ENCODE measurements around the gene TMEM143.
A peak's percentile ranks its signal among the peaks of the same experiment; 100 is the strongest.
"Not testable (repeated sequence)": the region's sequence is repeated elsewhere in the genome, so short reads cannot be mapped to it uniquely, and the experiment has no call there.

Gene TMEM143

DNA sequence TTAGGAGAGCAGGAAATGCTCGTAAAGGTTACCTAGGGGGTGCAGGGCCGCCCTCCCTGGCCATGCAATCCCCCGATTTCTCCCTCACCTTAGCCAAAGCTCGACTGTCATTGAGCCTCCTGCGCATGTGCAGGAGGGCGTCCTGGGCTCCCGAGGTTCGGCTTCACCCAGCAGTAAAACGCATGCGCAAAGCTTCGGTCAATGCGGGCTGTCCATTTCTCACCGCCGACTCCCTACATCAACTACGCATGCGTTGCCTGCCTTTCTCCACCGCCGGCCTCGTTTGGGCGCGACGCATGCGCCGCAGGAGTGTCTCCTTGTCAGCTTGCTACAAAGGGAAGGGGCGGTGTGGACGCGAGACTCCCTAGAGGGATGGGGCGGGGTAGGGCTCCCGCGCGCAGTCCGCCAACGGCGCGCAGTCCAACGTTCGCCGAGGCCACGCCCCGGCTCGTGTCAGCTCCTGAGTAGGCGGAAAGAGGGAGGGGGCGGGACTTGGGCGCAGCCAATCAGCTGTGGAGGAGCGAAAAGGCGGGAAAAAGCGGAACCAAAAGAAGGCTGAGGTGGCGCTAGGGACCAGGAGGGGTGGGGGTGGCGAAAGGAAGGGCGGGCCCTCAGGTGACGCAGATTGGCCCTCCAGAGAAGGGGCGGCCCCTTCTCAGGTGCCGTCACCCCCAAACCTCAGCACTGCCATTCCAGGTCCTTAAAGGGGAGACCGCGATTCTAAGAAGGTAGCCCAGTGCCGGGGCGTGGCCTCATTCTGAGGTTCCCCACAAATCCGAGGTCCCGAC is at the start of gene TMEM143, which contains the start of gene SYNGR4:
Gene TMEM143 (minus strand): TSS at position 131 of the 788 bp plus-strand sequence. CDS start 20 bp downstream, at position 111.
Gene SYNGR4 (plus strand): TSS at position 558 of the 788 bp plus-strand sequence. CDS start 1,476 bp downstream, outside the sequence.
- peak; percentile 92 to 93 for DNase-seq (ENCODE audit: low read depth in 2 of 2)

- no peak for DNase-seq (ENCODE audit: low read depth in 2 of 2)
Measured at GRCh38 chr19:48405850-48406249, 42.1 kb upstream of the TMEM143 start.

DNA sequence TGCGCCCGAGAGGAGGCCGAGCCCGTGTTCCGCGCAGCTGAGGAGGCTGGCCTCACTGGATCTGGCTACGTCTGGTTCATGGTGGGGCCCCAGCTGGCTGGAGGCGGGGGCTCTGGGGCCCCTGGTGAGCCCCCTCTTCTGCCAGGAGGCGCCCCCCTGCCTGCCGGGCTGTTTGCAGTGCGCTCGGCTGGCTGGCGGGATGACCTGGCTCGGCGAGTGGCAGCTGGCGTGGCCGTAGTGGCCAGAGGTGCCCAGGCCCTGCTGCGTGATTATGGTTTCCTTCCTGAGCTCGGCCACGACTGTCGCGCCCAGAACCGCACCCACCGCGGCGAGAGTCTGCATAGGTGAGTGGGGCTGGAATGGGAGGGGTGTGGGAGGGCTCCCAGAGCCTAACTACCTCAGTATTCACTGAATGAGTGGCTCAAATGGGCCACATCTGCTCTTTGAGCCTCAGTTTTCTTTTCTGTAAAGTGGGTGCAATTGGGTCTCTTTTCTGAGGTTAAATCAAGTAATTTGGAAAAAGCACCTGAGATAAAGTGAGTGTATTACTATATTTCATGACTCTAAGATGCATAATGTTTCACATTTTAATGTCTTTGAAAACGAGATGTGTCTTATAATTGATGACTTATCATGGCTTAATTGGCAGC is 41.4 kb upstream of the TMEM143 start:
- no peak for DNase-seq (ENCODE audit: low read depth in 2 of 2)

GRCh38 chr19:48403606-48404005 is 39.9 kb upstream of the TMEM143 start:
- no peak for DNase-seq (ENCODE audit: low read depth in 2 of 2)

- no peak for DNase-seq (ENCODE audit: low read depth in 2 of 2)
Measured at GRCh38 chr19:48401287-48401686, 37.5 kb upstream of the TMEM143 start.

DNA sequence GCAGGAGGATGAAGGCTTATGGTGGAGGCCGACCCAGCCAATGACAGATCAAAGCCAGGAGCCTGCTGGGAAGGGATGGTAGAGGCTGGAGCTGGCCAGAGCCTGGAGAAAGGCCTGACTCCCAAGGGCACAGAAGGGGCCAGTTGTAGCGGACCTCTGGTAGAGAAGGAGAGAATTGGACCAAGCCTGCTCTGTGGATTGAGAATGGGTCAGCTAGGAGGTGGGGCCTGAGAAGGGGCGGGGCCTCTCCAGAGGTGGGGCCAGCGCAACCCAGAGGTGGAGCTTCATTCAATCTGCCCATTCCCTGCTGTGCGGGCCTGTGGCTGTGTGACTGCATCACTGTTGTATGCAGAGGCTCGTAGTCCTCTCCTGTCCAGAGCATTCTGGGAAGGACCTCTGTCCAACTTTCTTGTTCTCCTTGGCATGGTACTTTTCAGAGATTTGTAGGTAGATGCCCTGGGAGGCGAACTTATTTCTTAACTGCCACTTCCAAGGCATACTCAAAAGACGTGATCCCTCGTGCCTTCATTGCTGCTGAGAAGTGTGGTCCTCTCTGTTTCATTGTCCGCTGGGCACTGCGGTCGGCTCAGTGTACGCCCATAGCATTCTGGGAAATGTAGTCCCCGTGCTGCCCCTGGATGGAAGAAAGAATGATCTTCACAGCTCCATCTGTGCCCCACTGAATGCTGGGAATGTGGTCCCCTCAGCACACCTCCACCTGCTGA is 36.4 kb upstream of the TMEM143 start:
- no peak for DNase-seq (ENCODE audit: low read depth in 2 of 2)

- peak; percentile 68 to 74 for DNase-seq (ENCODE audit: low read depth in 2 of 2)
Measured at GRCh38 chr19:48398375-48399235, 34.9 kb upstream of the TMEM143 start.

- no peak for DNase-seq (ENCODE audit: low read depth in 2 of 2)
Measured at GRCh38 chr19:48398102-48398374, 34.3 kb upstream of the TMEM143 start.

DNA sequence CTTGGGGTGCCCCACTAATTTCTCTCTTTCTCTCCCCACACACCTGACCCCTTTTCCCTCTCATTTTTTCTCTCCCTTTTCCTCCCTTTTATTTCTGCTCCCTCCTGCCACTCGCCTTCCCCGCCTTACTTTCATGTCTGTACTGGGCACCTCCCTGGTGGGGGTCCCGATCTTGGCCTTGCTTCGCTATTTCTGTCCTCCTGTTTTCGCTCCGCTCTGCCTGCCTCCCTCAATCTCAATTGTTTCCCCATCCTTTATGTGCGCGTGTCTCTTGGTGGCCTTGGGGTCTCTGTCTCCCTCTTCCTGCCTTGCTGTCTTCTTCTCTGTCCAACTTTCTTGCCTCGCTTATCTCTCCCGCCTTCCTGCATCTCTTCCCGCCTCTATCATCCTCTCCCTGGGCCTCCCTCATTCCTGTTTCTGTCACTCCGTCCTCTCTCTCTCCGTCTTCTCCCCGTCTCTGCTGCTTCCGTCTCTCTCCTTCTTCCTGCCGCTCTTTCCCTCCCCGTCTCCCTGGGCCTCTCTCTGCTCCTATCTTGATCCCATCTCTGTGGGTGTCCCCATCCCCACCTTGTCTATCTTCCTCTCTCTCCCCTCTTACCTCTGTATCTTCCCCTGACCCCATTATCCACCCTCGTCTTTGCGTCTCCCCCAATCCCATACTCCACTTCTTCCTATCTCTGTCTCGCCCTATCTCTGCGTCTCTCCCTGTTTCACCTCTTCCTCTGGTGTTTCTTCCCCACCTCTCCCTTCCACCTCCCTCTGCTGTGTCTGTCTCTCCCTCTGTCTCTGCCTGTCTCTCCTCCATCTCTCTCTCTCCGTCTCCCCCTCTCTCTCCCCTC is 33.7 kb upstream of the TMEM143 start:
- no peak for DNase-seq (ENCODE audit: low read depth in 2 of 2)

GRCh38 chr19:48396824-48397176 is 33.1 kb upstream of the TMEM143 start:
- no peak for DNase-seq (ENCODE audit: low read depth in 2 of 2)

DNA sequence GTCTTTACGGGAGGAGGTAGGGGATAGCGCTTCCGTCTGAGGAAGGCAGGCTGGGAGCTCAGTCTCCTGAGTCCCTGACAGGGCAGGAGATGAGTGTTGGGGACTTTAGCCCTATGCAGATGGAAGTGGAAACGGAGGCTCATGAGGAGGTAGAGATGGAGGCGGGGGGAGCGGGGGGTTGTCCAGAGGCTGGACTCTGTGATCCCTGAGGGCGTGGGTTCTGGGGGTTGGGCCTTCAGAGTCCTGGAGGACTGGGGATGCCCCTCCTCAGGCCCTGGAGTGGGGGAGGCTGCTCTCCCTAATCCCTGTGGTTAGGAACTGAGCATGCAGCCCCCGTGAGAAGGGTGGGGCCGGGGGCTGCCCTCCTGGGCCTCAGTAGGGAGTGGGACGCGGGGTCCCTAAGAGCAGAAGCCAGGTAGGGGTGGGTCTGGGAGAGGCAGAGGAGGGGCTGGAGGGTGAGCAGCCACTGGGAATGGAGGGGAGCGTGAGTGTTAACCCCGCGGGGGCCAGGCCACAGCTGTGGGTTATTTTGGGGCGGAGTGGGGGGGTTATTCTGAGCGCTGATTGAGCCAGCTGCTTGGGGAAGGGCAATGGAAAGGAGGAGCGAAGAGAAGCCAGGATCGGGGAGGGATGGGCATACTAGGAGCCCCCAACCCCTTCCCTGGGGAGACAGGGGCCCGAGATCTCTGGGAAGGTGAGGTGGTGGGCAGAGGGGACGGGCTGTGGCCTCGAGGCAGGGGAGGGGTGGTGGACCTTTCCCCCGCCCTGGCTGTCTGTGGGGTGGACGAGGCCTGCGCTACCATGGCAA is 32.5 kb upstream of the TMEM143 start:
- DNase-seq (ENCODE audit: low read depth in 2 of 2) = no peak

- DNase-seq (ENCODE audit: low read depth in 2 of 2) = no peak
Measured at GRCh38 chr19:48395499-48395898, 31.8 kb upstream of the TMEM143 start.

- no peak for DNase-seq (ENCODE audit: low read depth in 2 of 2)
Measured at GRCh38 chr19:48395170-48395455, 31.4 kb upstream of the TMEM143 start.

DNA sequence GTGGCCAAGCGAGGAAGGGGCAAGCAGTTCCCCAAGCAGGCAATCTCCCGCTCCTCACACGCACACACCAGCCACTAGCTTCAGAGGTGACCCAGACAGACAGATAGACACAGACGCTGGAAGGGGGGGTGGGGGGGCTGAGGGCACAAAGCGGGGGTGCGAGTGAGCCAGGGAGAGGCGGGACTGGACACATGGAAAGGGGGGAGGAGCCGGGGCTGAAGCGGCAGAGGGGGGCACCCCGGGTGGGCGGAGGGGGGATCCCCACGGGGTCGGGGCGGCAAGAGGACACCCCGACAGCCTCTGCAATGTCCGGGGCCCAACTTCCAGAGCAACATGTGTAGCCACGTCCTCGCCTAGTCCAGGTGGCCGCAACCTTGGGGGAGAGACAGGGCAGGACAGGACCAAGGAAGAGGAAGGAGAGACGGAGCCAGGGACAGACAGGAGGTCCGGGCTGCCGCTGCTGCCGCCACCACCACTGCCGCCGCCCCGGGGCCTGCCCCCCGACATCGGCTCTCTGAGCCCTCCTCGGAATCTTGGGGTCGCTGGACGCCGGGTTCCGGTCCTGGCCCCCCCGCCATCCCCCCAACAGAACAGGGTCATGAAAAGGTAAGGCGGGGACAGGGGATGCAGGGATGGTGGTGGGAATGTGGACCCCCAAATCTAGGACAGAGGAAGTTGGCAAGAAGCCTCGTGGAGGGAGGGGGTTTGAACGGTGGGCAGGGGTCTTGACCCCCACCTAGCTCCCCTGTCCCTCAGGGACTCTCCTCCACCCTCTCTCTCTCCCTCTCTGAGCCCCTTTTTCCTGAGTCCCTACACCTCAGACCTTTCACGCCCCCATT is 30.8 kb upstream of the TMEM143 start:
- no peak for DNase-seq (ENCODE audit: low read depth in 2 of 2)

DNA sequence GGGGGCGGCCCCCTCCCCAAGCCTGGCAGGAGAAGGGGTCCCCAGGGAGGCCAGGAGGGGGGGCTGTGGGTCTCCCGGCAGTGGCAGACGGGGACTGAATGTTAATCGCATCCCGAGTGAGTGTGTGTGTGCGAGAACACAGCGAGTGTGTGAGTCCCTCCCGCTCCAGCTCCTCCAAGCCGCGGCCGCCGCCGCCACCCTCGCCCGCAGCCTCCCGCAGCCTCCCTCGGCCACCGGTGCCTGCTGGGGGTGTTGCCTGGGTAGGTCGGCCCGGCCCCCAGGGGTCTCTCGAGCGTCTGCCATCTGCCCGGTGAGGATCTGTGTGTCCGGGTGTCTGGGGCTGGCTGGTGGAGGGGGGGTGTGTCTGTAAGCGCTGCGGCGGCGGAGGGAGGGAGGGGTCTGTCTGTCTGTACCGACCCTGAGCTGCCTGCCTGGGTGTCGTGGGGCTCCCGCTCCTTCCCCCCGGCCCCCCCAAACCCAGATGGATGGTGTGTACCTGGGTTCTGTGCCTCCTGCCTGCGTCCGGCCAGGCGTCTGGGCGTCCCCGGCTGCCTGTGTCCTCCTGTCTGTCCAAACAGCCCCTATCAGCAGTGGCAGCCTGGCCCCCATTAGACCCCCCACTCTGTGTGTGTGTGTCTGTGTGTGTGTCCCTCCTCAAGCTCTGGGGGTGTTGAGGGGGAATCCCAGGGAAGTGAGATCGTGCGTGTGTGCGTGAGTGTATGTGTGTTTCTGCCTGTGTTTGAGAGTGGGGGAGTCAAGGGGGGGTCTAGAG is 30.0 kb upstream of the TMEM143 start, which contains the start of gene GRIN2D:
Gene GRIN2D (plus strand): TSS at position 110 of the 772 bp plus-strand sequence. CDS start 4,725 bp downstream, outside the sequence.
- DNase-seq (ENCODE audit: low read depth in 2 of 2) = no peak

DNA sequence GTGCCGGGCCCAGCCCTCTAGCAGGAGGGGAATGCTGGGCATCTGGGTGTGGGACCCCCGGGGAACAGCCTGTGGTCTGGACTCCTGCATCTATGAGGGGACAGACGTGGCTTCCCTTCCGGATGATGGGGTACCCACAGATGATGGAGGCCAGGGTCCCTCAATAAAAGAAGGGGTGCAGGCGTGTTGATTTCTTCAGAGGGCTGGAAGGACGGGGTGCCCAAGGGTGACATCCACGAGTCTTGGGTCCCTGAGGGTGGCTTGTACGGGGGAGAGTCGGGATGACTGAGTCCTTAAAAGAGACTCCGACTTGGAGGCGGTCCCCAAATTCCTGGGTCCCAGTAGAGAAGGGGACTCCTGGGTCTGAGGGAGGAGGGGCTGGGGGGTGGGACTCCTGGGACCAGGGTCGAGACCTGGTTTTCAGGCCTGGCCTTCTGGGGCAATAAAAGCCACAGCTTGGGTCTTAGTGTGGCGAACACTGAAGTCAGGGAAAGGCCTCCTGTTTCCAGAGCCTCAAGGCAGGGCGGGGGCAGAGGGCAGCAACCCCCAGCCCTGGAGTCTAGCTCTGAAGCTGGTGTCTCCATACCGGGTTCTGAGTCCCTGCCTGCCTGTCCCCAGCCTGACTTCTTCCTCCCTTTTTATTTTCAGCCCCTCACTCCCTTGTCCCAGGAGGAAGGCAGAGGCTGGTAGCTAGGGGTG is 29.3 kb upstream of the TMEM143 start:
- no peak for DNase-seq (ENCODE audit: low read depth in 2 of 2)

DNA sequence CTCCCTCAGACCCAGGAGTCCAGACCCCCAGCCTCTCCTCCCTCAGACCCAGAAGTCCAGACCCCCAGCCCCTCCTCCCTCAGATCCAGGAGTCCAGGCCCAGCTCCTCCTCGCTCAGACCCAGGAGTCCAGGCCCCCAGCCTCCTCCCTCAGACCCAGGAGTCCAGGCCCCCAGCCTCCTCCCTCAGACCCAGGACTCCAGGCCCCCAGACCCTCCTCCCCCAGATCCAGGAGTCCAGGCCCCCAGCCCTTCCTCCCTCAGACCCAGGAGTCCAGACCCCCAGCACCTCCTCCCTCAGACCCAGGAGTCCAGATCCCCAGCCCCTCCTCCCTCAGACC is 28.2 kb upstream of the TMEM143 start:
- DNase-seq (ENCODE audit: low read depth in 2 of 2) = not testable (repeated sequence)
